IMR-90 (cell line): ENCODE results near the gene RGP1. TPM values are rescaled to one million over a fixed set of nuclear protein-coding genes. Genes with fewer than 3 reads are reported as not detected.

ENCODE experiments used
- ATAC-seq: fragments of 200-7000 bp; cut with Tn5 transposase; 2 replicates; pipeline ENCODE4 v1.9.1; 2020; ENCODE audit warnings: low read depth, mild to moderate bottlenecking, moderate library complexity
- BruUV-seq: library from RNA; stranded (reverse); fragments of 400-500 nt; replicated peaks from 2 replicates; lab custom pipeline; 2021; lab: Mats Ljungman, UMichigan
- CTCF ChIA-PET: fragments of 300-600 bp; formaldehyde crosslinking; extraction: SDS; loops from one replicate; lab custom pipeline; 2021; ENCODE audit warnings: antibody characterized with exemption; lab: Yijun Ruan, JAX
- POLR2A ChIA-PET: fragments of 300-600 bp; sonication (Branson Sonifier 250); formaldehyde crosslinking; loops from one replicate; lab custom pipeline; 2022; ENCODE audit warnings: antibody characterized with exemption; ENCODE audit not compliant: unreplicated experiment; lab: Charles Lee
- DNase-seq: peaks from one replicate; pipeline ENCODE4 v3.0.0; 2013
- H2AFZ ChIP-seq: replicated peaks from 2 replicates; pipeline ENCODE3; 2013; ENCODE audit warnings: low read length, mild to moderate bottlenecking; ENCODE audit not compliant: poor library complexity
- H2AK5ac ChIP-seq: 2 replicates; pipeline ENCODE4 v1.6.1; 2013; ENCODE audit warnings: low read depth, low read length, inconsistent platforms
- H2AK9ac ChIP-seq: replicated peaks from 2 replicates; pipeline ENCODE3; 2013; ENCODE audit warnings: mild to moderate bottlenecking, low read depth, low read length, moderate library complexity; ENCODE audit not compliant: poor library complexity
- H2BK120ac ChIP-seq: 2 replicates; pipeline ENCODE4 v1.6.1; 2013; ENCODE audit warnings: low read depth, low read length, inconsistent platforms
- H2BK15ac ChIP-seq: 3 replicates; pipeline ENCODE4 v1.6.1; 2013; ENCODE audit warnings: low read depth, low read length, inconsistent platforms
- H2BK20ac ChIP-seq: 2 replicates; pipeline ENCODE4 v1.6.1; 2013; ENCODE audit warnings: low read depth, mild to moderate bottlenecking, inconsistent platforms, low read length, moderate library complexity
- H2BK5ac ChIP-seq: 2 replicates; pipeline ENCODE4 v1.6.1; 2013; ENCODE audit warnings: mild to moderate bottlenecking, low read depth, low read length, inconsistent platforms; ENCODE audit not compliant: poor library complexity, severe bottlenecking
- H3K14ac ChIP-seq: replicated peaks from 2 replicates; pipeline ENCODE4 v1.6.1; 2013; ENCODE audit warnings: low read depth, low read length, inconsistent platforms
- H3K18ac ChIP-seq: 2 replicates; pipeline ENCODE4 v1.6.1; 2013; ENCODE audit warnings: low read depth, low read length, control low read depth
- H3K23ac ChIP-seq: 2 replicates; pipeline ENCODE4 v1.6.1; 2013; ENCODE audit warnings: low read depth, low read length, inconsistent platforms
- H3K27ac ChIP-seq: 2 replicates; pipeline ENCODE4 v1.5.1; 2013; ENCODE audit warnings: mild to moderate bottlenecking, control low read depth, low read length; ENCODE audit not compliant: insufficient read depth
- H3K27me3 ChIP-seq: 2 replicates; pipeline ENCODE4 v1.6.1; 2013; ENCODE audit warnings: low read length; ENCODE audit not compliant: control insufficient read depth, insufficient read depth
- H3K36me3 ChIP-seq: 2 replicates; pipeline ENCODE4 v1.6.1; 2013; ENCODE audit warnings: low read length, mixed read lengths; ENCODE audit not compliant: control insufficient read depth, insufficient read depth
- H3K4ac ChIP-seq: 2 replicates; pipeline ENCODE4 v1.6.1; 2013; ENCODE audit warnings: low read depth, low read length, inconsistent platforms
- H3K4me1 ChIP-seq: 2 replicates; pipeline ENCODE4 v1.6.1; 2013; ENCODE audit warnings: low read length, mixed read lengths; ENCODE audit not compliant: control insufficient read depth, insufficient read depth
- H3K4me2 ChIP-seq: 2 replicates; pipeline ENCODE4 v1.6.1; 2013; ENCODE audit warnings: low read depth, mild to moderate bottlenecking, control low read depth, low read length, moderate library complexity
- H3K4me3 ChIP-seq: 2 replicates; pipeline ENCODE4 v1.5.1; 2013; ENCODE audit warnings: low read depth, mild to moderate bottlenecking, control low read depth, low read length, moderate library complexity; ENCODE audit not compliant: insufficient read depth
- H3K56ac ChIP-seq: 2 replicates; pipeline ENCODE4 v1.6.1; 2013; ENCODE audit warnings: low read length, inconsistent platforms; ENCODE audit not compliant: insufficient read depth; ENCODE audit errors: extremely low read depth
- H3K79me1 ChIP-seq, 2 experiments: 2 replicates each; pipeline ENCODE4 v1.6.1; 2013; ENCODE audit warnings: low read length in 2 of 2, inconsistent platforms in 1 of 2, low read depth in 1 of 2
- H3K9ac ChIP-seq: 2 replicates; pipeline ENCODE4 v1.6.1; 2013; ENCODE audit warnings: low read depth, low read length, control low read depth
- H3K9me1 ChIP-seq: 2 replicates; pipeline ENCODE4 v1.6.1; 2013; ENCODE audit warnings: low read length, inconsistent platforms; ENCODE audit not compliant: insufficient read depth
- H3K9me3 ChIP-seq: 2 replicates; pipeline ENCODE4 v1.6.1; 2013; ENCODE audit warnings: low read length; ENCODE audit not compliant: control insufficient read depth, insufficient read depth
- H4K20me1 ChIP-seq: 2 replicates; pipeline ENCODE4 v1.6.1; 2013; ENCODE audit warnings: low read length, inconsistent platforms; ENCODE audit not compliant: insufficient read depth
- H4K5ac ChIP-seq: 2 replicates; pipeline ENCODE4 v1.6.1; 2013; ENCODE audit warnings: mild to moderate bottlenecking, low read depth, low read length, control low read depth
- H4K8ac ChIP-seq, 2 experiments: 2 replicates each; pipeline ENCODE4 v1.6.1; 2013; ENCODE audit warnings: low read depth in 2 of 2, low read length in 2 of 2, control low read depth in 1 of 2, inconsistent platforms in 1 of 2
- H4K91ac ChIP-seq: 2 replicates; pipeline ENCODE4 v1.6.1; 2013; ENCODE audit warnings: low read depth, low read length, inconsistent platforms; ENCODE audit not compliant: insufficient read depth
- BHLHE40 ChIP-seq: fragments of 150-350 bp; IDR thresholded peaks from 2 replicates; pipeline ENCODE4 v1.6.1; 2016; ENCODE audit warnings: mild to moderate bottlenecking, low read depth, low read length
- CEBPB ChIP-seq: IDR thresholded peaks from 2 replicates; pipeline ENCODE4 v1.6.1; 2012; ENCODE audit warnings: low read depth, low read length, improper control_type of control experiment
- CHD1 ChIP-seq: IDR thresholded peaks from 2 replicates; pipeline ENCODE4 v1.6.1; 2012; ENCODE audit warnings: low read depth, low read length, improper control_type of control experiment
- CTCF ChIP-seq: conservative IDR thresholded peaks from 2 replicates; pipeline ENCODE4 v1.5.1; 2012; ENCODE audit warnings: mild to moderate bottlenecking, low read depth, low read length, improper control_type of control experiment
- ELK1 ChIP-seq: fragments of 150-350 bp; IDR thresholded peaks from 2 replicates; pipeline ENCODE4 v1.6.1; 2016; ENCODE audit warnings: low read depth, mild to moderate bottlenecking, low read length, moderate library complexity, borderline replicate concordance
- FOS ChIP-seq: fragments of 150-350 bp; IDR thresholded peaks from 2 replicates; pipeline ENCODE4 v1.6.1; 2016; ENCODE audit warnings: low read depth, low read length
- MAFK ChIP-seq: IDR thresholded peaks from 2 replicates; pipeline ENCODE4 v1.6.1; 2012; ENCODE audit warnings: low read depth, low read length, improper control_type of control experiment
- MAZ ChIP-seq: IDR thresholded peaks from 2 replicates; pipeline ENCODE4 v1.6.1; 2012; ENCODE audit warnings: low read depth, mild to moderate bottlenecking, low read length, improper control_type of control experiment, moderate library complexity, borderline replicate concordance
- MXI1 ChIP-seq: IDR thresholded peaks from 2 replicates; pipeline ENCODE4 v1.6.1; 2012; ENCODE audit warnings: low read depth, mild to moderate bottlenecking, low read length, moderate library complexity, borderline replicate concordance
- POLR2A ChIP-seq: IDR thresholded peaks from 2 replicates; pipeline ENCODE4 v1.6.1; 2012; ENCODE audit warnings: mild to moderate bottlenecking, low read depth, low read length
- RAD21 ChIP-seq: IDR thresholded peaks from 2 replicates; pipeline ENCODE4 v1.6.1; 2012; ENCODE audit warnings: low read length, improper control_type of control experiment
- RCOR1 ChIP-seq: IDR thresholded peaks from 2 replicates; pipeline ENCODE4 v1.6.1; 2012; ENCODE audit warnings: mild to moderate bottlenecking, low read length, improper control_type of control experiment; ENCODE audit not compliant: insufficient replicate concordance
- RFX5 ChIP-seq: IDR thresholded peaks from 2 replicates; pipeline ENCODE4 v1.8.0; 2012; ENCODE audit warnings: low read depth, mild to moderate bottlenecking, low read length, moderate library complexity
- SMC3 ChIP-seq: fragments of 150-350 bp; IDR thresholded peaks from 2 replicates; pipeline ENCODE4 v1.6.1; 2016; ENCODE audit warnings: low read depth, mild to moderate bottlenecking, antibody characterized with exemption, low read length, moderate library complexity
- USF2 ChIP-seq: fragments of 150-350 bp; IDR thresholded peaks from 2 replicates; pipeline ENCODE4 v1.6.1; 2017; ENCODE audit warnings: mild to moderate bottlenecking, antibody characterized with exemption, low read length, low read depth
- WGBS, 2 experiments: methylation state at CpG; one replicate each; pipeline versions ENCODE4 v1.1.5 to v1.1.7; 2013; ENCODE audit warnings: missing lambda C conversion rate in 2 of 2; ENCODE audit not compliant: insufficient read length in 1 of 2; ENCODE audit errors: extremely low coverage in 2 of 2; 5-methylcytosine and 5-hydroxymethylcytosine counted together
- dilution Hi-C: fragments of 300-500 bp; cut with HindIII; formaldehyde crosslinking; loops from one replicate; pipeline ENCODE4 v1.14.3; 2018; ENCODE audit warnings: low sequenced_read_pairs; ENCODE audit not compliant: unreplicated experiment
- in situ Hi-C: fragments of 300-500 bp; cut with MboI; formaldehyde crosslinking; loops from 3 replicates; pipeline ENCODE4 v1.14.3; 2019; ENCODE audit warnings: low sequenced_read_pairs, inconsistent platforms, mixed read lengths
- intact Hi-C: fragments of 100-400 bp; cut with micrococcal nuclease; formaldehyde crosslinking; loops from 2 replicates; pipeline ENCODE4 v1.10.0; 2022
- polyA plus RNA-seq, 3 experiments: library from polyadenylated mRNA; depleted of rRNA; stranded (reverse); fragments of >200 nt; gene quantifications; 2 replicates each; pipeline ENCODE4 v1.2.3, GENCODE V29; 2012; ENCODE audit warnings: low replicate concordance in 1 of 3
- total RNA-seq: library from RNA; depleted of rRNA; stranded (reverse); fragments of >200 nt; gene quantifications from 2 replicates; pipeline ENCODE4 v1.2.3, GENCODE V29; 2012

Gene RGP1
- total and polyA plus RNA-seq, 2 of the 4 experiments (the other 2 are of a cell fraction), result 10.2 to 14.3 TPM

- H4K91ac ChIP-seq, result no peak overlapping the region
- no peaks in the 10 kb centered on the region for H3K9me3 ChIP-seq
- no peak overlapping the region for H2AK5ac ChIP-seq
- peaks cover 7% of the 10 kb centered on the region for H3K9me1 ChIP-seq
- H3K79me1 ChIP-seq, result peaks cover 55 to 76% of the 10 kb centered on the region in 2 experiments
- no peak overlapping the region for H3K27ac ChIP-seq
- ChIA-PET CTCF (no interaction called here), POLR2A (no interaction called here)
- no peak overlapping the region for H3K4me2 ChIP-seq
- in situ Hi-C loops, result no loop called here
- no peak overlapping the region for H3K56ac ChIP-seq
- H3K14ac ChIP-seq, result no peak overlapping the region
- H2BK20ac ChIP-seq, result no peak overlapping the region
- no peak overlapping the region for H3K18ac ChIP-seq
- peaks cover 18% of the 10 kb centered on the region for H4K20me1 ChIP-seq
- no peak overlapping the region for H2AFZ ChIP-seq
- H2AK9ac ChIP-seq, result no peak overlapping the region
- 93% methylated on average over 4 of the region's 4 CpGs; no CpG with 5 or more reads in 1 of the 2 experiments for WGBS, 2 experiments
- no peaks in the 10 kb centered on the region for H3K4me1 ChIP-seq
- no peak overlapping the region for H3K9ac ChIP-seq
- peaks cover 90% of the 10 kb centered on the region for H3K36me3 ChIP-seq
- no peak overlapping the region for H2BK5ac ChIP-seq
- intact Hi-C loops, result no loop called here
- dilution Hi-C loops, result no loop called here
- H3K27me3 ChIP-seq, result no peaks in the 10 kb centered on the region
- TF ChIP-seq MAZ, result no peak
- no peak for TF ChIP-seq CHD1
- no peak for TF ChIP-seq MAFK
- TF ChIP-seq CEBPB, result no peak
- TF ChIP-seq RAD21, result no peak
- TF ChIP-seq CTCF, result no peak
- no peak for TF ChIP-seq ELK1
- no peak for TF ChIP-seq MXI1
- TF ChIP-seq SMC3, result no peak
- TF ChIP-seq RFX5, result no peak
- TF ChIP-seq BHLHE40, result no peak
- TF ChIP-seq RCOR1, result no peak
- TF ChIP-seq FOS, result no peak
- TF ChIP-seq POLR2A, result no peak
- no peak for TF ChIP-seq USF2
- no peak overlapping the region for H2BK120ac ChIP-seq
- H4K5ac ChIP-seq, result no peak overlapping the region
- H3K4ac ChIP-seq, result no peak overlapping the region
- no peak overlapping the region for H2BK15ac ChIP-seq
- BruUV-seq, result no TSS peak
- no peak overlapping the region for H3K23ac ChIP-seq
- H3K4me3 ChIP-seq, result no peak overlapping the region
- no peak for DNase-seq
- H4K8ac ChIP-seq, result no peak overlapping the region
- ATAC-seq, result no peak
Observed at GRCh38 chr9:35708146-35708545, 40.9 kb upstream of the RGP1 start.
